ENCODE results near the gene GARIN5A.

DNA sequence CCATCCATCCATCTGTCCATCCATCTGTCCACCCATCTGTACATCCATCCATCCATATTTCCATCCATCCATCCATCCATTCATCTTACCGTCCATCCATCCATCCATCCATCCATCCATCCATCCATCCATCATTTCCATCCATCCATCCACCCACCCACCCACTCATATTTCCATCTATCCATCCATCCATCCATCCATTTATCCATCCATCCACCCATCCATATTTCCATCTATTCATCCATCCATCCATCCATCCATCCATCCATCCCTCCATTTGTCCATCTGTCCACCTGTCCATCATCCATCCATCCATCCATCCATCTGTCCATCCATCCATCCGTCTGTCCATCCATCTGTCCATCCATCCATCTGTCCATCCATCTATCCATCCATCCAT, 20.7 kb downstream of the GARIN5A start:
- TF ChIP-seq CTCF (IDR thresholded peaks at IDR 0.05) = no peak
- TF ChIP-seq POLR2A (IDR thresholded peaks at IDR 0.05) = no peak

All from sigmoid colon (tissue), 3 donors.